ENCODE measurements around the gene FIGN. TPM values are rescaled to one million over a fixed set of nuclear protein-coding genes. Genes with fewer than 3 reads are reported as not detected.

The FIGN gene
- polyA plus RNA-seq, 12 donors = 1.6 to 5.4 (median 2.6) TPM; not detected in 1

DNA sequence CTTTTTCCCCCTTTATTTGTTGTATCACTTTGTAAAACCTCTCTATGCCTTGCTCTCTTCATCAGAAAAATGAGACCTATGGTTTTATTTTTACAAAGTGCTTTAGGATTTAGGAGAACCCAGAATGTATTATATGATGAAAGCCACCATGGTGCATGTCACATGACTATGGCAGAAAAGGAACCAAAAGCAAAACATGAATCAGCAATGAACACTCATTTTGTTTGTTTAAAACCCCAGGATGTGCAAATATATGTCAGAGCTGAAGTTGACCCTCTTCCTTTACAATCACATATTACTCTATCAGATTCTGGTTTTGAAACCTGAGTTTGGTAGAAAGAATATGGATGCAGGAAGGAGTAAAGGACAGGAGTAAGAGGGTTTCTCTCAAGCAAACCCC is 70.0 kb downstream of the FIGN start:
- DNase-seq = no peak

DNA sequence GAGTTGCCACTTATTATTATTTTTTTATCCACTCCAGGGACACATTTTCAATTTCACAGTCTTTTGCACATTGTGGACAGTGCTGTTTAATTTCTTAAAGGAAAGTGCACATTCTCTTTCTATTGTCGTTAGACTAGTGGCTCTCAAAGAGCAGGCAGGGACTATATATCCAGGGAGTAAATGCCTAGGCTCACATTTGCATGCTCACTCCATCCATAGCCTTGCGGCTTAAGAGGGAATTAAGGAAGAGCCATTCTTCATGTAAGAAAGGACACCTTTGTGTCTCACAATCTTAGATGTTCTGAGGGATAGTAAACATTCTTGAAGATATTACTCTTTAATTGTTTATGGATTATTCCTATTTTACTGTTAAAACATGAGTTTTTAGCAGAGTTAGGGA is 70.8 kb downstream of the FIGN start:
- DNase-seq = no peak

DNA sequence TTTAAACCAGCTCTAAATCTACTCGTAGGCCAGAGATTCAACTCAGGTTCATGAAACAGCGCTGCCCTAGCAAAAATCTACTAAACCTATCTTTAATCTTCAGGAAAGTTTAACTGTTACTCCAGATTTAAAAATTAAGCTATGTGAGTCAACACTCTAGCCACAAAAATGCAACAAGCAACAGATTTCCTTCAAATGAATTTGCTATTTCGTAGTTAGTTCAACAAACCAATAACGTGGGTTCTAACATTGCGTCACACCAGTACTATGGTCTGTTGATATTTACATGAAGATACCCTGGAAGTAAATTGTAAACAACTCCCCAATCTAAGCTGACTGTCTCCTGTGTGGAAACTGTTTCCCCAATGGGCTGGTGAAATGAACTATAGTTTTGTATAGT is 71.2 kb downstream of the FIGN start:
- no peak for DNase-seq

GRCh38 chr2:163662141-163662780 is 73.5 kb downstream of the FIGN start:
- DNase-seq = no peak

DNA sequence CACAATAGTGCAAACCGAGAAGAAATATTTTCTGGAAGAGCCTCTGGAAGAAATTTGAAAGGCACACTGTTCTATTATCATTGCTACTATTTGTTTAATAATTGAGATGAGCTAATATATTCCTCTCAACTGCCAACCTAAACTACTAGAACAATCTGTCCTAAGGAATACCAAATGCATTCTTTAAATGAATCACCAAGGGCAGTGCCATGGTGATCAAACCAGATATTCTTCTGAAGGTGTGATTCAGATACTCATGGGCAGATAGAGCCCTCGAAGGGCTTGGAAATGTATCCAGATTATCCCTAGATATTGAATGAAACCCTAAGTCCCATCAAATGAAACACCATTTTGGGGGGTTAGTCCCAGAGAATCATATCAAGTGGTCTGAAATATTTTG is 76.6 kb downstream of the FIGN start:
- DNase-seq = no peak

DNA sequence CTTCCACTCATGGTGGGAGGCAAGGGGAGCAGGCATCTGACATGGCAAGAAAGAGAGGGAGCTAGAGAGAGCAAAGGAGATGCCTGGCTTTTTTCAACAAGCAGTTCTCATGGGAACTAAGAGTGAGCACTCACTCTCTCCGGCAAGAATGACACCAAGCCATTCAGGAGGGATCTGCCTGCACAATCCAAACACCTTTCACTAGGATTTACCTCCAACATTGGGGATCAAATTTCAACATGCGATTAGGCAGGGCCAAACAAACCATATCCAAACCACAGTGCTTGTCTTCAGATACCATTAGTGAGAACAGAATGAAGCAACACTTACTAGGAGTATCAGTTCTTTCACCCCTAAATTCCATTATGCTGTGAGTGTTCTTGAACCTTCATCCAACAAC is 77.3 kb downstream of the FIGN start:
- DNase-seq = no peak

- DNase-seq = no peak
Observed at GRCh38 chr2:163657281-163657656, 78.5 kb downstream of the FIGN start.

DNA sequence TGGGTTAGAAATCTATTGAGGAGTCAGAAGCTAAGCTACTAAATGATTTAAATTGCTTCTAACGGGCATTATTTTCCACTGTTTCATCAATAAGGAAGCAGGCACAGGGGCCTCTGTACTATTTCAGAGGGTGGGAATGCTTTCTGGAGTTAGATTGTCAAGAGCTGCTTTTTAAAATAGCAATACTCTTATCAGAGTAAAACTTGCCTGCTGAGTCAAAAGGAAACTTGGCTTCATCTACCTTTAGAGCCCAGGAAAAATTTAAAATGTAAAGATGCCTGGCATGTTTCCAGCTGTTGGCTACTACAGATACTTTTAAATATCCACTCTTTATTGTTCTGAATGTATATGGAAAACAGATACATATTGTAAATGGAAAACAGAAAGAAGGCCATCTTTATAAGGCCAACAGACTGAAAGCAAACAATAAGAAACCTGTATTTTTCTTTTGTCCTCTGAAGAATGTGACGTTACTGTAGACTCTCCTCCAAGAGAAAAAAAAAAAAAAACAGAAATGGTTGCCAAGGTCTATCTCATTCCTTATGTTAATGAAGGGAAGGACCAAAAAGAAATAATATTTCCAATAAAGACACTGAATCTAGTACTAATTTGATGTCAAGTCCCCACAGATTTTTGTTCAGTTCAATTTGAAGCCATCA is 79.1 kb downstream of the FIGN start:
- no peak for DNase-seq

DNA sequence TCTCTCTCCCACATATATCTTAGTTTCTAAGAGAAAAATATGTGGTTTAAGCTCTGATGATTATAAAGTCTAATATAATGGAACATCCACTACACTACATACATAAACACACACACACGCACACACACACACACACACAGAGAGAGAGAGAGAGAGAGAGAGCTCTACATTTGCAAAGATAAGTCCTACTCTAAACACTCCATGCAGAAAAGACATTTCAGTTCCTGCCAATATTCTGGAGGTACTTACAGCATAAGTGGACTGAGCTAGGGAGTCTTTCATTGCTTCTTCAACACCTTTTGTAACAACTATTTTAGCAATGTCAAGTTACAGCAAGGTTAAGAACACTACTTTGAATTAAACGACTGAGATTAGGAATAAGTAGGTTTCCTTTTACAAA is 80.1 kb downstream of the FIGN start:
- DNase-seq = no peak

- DNase-seq = no peak
Observed at GRCh38 chr2:163652751-163653150, 83.1 kb downstream of the FIGN start.

DNA sequence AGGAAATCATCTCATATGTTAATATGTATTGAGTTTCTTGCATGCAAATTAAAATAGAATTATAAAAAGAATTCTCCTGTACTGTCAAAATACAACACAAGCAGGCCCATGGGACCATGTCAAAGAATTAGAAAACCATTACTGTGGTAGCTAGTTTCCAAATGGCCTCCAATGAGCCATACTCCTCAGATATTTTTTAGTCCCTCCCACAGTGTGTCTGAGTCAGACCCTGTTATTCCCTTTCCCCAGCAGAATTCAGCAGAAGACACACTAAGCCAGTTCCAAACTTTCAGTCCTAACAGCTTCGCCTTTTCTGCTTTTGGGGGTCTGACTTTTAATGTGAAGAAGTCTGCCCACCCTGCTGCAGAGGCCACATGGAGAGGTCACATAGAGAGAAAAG is 86.7 kb downstream of the FIGN start:
- DNase-seq = no peak

DNA sequence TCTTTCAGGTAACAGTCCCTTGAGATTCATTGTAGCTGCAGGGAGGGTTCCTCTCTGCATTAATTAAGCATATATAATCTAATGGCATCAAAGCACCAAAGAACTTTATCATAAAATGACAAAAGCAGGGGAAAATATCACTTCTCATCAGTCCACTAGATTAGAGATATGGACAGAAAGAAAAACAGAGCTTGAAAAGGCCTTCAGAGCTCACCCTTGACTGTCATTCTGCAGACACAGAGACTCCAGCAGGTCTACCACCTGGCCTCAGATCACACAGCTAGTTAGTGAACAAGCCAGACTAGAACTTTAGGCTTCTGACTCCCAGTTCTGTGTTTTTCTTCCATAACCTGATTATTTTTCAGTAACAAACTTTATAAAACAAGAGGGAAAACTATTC is 88.5 kb downstream of the FIGN start:
- DNase-seq = no peak

- no peak for DNase-seq
Observed at GRCh38 chr2:163646687-163647086, 89.1 kb downstream of the FIGN start.

GRCh38 chr2:163644238-163644637 is 91.6 kb downstream of the FIGN start:
- DNase-seq = no peak

- no peak for DNase-seq
Observed at GRCh38 chr2:163641986-163642385, 93.8 kb downstream of the FIGN start.

- DNase-seq = no peak
Observed at GRCh38 chr2:163640542-163641193, 95.1 kb downstream of the FIGN start.

- no peak for DNase-seq
Observed at GRCh38 chr2:163637871-163638270, 97.9 kb downstream of the FIGN start.

DNA sequence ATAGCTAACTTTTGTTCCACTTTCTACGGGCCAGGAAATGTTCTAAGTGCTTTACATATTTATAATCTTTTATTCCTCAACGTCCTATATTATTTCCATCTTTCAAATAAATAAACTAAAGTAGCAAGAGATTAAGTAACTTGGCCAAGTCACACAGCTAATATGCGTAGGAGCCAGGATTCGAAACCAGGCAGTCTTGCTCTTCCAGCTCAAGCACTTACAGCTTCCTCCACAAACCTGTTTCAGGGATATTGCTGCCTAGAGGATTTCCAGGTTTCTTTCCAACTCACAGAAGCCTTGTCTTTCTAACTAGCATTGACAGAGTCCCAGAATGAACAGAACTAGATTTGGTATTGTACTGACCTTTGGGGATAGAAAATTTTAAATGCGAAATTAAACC is 102.5 kb downstream of the FIGN start:
- DNase-seq = peak; percentile 39

DNA sequence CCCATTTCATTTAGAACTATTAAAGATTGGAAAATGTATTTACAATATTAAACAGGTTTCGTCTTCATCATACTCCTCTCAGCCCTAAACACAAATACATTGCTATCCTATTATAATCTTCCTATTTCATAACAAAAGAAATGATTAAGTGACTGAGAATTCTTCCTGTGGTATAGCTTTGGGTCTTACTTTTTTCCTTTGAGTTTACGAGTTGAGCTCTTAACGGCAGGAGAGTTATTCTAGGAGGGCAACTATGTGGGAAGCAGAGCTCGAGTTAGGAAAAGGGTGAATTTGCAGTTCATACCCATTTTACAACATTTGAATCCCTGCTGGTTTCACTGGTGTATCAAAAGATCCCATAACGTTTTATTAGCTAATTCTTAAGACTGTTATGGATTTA is 105.0 kb downstream of the FIGN start:
- DNase-seq = no peak

DNA sequence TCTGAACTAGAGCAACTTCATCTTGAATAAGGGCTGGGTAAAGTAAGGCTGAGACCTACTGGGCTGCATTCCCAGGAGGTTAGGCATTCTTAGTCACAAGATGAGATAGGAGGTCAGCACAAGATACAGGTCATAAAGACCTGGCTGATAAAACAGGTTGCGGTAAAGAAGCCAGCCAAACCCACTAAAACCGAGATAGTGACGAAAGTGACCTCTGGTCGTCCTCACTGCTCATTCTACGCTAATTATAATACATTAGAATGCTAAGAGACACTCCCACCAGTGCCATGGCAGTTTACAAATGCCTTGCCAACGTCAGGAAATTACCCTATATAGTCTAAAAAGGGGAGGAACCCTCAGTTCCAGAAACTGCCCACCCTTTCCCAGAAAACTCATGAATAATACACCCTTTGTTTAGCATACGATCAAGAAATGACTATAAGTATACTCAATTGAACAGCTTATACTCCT is 109.1 kb downstream of the FIGN start:
- DNase-seq = no peak

GRCh38 chr2:163626208-163626607 is 109.6 kb downstream of the FIGN start:
- DNase-seq = no peak

GRCh38 chr2:163625632-163626031 is 110.2 kb downstream of the FIGN start:
- no peak for DNase-seq

DNA sequence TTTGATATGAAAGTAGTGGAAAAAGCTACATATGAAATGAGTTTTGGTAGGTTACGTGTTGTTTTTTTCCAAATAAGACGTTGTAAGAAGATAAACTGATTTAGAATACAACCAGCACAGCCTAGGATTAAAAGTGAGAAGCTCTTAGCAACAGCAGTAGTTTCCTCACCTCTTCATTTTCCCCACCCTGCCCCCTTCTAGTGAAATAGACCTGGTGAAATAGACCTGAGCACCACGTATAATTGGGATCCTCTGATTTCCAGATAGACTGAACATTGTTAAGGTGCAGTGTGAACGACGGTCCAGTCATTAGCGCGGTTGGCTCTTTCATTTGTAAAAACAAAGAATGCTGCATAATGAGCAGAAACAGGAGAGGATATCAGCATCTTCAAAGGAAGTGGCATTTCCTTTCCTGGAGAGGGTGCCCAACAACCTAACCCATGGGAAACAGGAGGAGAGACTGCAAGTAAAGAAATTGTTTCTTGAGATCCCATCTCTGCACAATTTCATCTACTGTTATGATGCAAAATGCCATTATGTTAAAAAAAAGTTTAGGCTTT is 114.3 kb downstream of the FIGN start:
- DNase-seq = no peak

All from muscle of arm (tissue), 12 donors.